ENCODE data around the gene CCR2.

The CCR2 gene

DNA sequence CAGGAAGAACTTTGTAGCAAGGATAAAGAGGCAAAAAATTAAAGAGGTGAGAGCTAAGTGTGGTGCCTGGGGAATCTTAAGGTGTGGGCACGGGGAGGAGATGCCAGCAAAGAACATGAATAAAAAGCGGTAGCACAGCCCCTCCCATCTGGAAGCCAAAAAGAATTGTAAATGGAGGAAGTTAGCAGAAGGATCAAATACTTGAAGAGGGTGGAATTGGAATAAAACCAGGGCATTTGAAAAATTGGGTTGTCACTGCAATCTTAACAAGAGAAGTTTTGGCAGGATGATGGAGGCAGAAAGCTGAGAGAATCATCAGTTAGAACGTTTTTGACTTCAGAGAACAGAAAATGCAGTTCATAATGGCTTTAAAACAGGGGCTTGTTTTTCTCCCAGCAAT is 2.4 kb downstream of the CCR2 start:
- H3K27ac ChIP-seq: no peak overlapping the region
- no peak for TF ChIP-seq CTCF (IDR thresholded peaks at IDR 0.05; ENCODE audit: low read depth, low read length)
- H3K27me3 ChIP-seq (ENCODE audit: insufficient read depth, low read depth, severe bottlenecking): peaks cover 94% of the 10 kb centered on the region
- no peak for DNase-seq
- no peak overlapping the region for H3K4me3 ChIP-seq (ENCODE audit: low read depth, low read length)
- no peaks in the 10 kb centered on the region for H3K9me3 ChIP-seq (ENCODE audit: severe bottlenecking)
- H3K36me3 ChIP-seq: no peaks in the 10 kb centered on the region

- no peaks in the 10 kb centered on the region for H3K36me3 ChIP-seq
- DNase-seq: no peak
- no peaks in the 10 kb centered on the region for H3K9me3 ChIP-seq (ENCODE audit: severe bottlenecking)
- H3K27ac ChIP-seq: no peak overlapping the region
- no peak for TF ChIP-seq CTCF (IDR thresholded peaks at IDR 0.05; ENCODE audit: low read depth, low read length)
- no peak overlapping the region for H3K4me3 ChIP-seq (ENCODE audit: low read depth, low read length)
- peaks cover 94% of the 10 kb centered on the region for H3K27me3 ChIP-seq (ENCODE audit: insufficient read depth, low read depth, severe bottlenecking)
Observed at GRCh38 chr3:46356909-46357308, 3.0 kb downstream of the CCR2 start.

GRCh38 chr3:46358466-46358865 is 4.6 kb downstream of the CCR2 start:
- TF ChIP-seq CTCF (IDR thresholded peaks at IDR 0.05; ENCODE audit: low read depth, low read length): no peak
- no peak for DNase-seq
- no peak overlapping the region for H3K27ac ChIP-seq
- H3K27me3 ChIP-seq (ENCODE audit: insufficient read depth, low read depth, severe bottlenecking): peaks cover 93% of the 10 kb centered on the region
- no peaks in the 10 kb centered on the region for H3K36me3 ChIP-seq
- no peak overlapping the region for H3K4me3 ChIP-seq (ENCODE audit: low read depth, low read length)
- H3K9me3 ChIP-seq (ENCODE audit: severe bottlenecking): no peaks in the 10 kb centered on the region

GRCh38 chr3:46359733-46360493 is 6.0 kb downstream of the CCR2 start:
- no peak for DNase-seq
- Histone ChIP-seq H3K9me3 (ENCODE audit: severe bottlenecking) (no peaks in the 10 kb centered on the region), H3K4me3 (ENCODE audit: low read depth, low read length) (no peak overlapping the region), H3K27ac (no peak overlapping the region), H3K36me3 (no peaks in the 10 kb centered on the region), H3K27me3 (ENCODE audit: insufficient read depth, low read depth, severe bottlenecking) (peaks cover 95% of the 10 kb centered on the region)
- no peak for TF ChIP-seq CTCF (IDR thresholded peaks at IDR 0.05; ENCODE audit: low read depth, low read length)

- H3K27ac ChIP-seq: no peak overlapping the region
- no peak for DNase-seq
- H3K4me3 ChIP-seq (ENCODE audit: low read depth, low read length): no peak overlapping the region
- no peak for TF ChIP-seq CTCF (IDR thresholded peaks at IDR 0.05; ENCODE audit: low read depth, low read length)
- H3K9me3 ChIP-seq (ENCODE audit: severe bottlenecking): no peaks in the 10 kb centered on the region
- no peaks in the 10 kb centered on the region for H3K36me3 ChIP-seq
- peaks cover 95% of the 10 kb centered on the region for H3K27me3 ChIP-seq (ENCODE audit: insufficient read depth, low read depth, severe bottlenecking)
Observed at GRCh38 chr3:46360907-46361306, 7.0 kb downstream of the CCR2 start.

All from WERI-Rb-1 (cell line).